Renal cortical epithelial cell (primary cell): ENCODE data around the gene PRAC2. TPM values are rescaled to one million over a fixed set of nuclear protein-coding genes. Genes with fewer than 3 reads are reported as not detected.

Experiments
- DNase-seq: peaks from one replicate; pipeline ENCODE4 v3.0.0-alpha.2; 2011; ENCODE audit warnings: low read depth
- total RNA-seq: library from RNA; depleted of rRNA; stranded (reverse); fragments of >200 nt; gene quantifications from 2 replicates; pipeline ENCODE4 v1.2.3, GENCODE V29; 2014

PRAC2 gene
- total RNA-seq, 1 donor from 2014 or later = not detected

- no peak for DNase-seq
Observed at GRCh38 chr17:48755356-48755755, 32.4 kb downstream of the PRAC2 start.

DNA sequence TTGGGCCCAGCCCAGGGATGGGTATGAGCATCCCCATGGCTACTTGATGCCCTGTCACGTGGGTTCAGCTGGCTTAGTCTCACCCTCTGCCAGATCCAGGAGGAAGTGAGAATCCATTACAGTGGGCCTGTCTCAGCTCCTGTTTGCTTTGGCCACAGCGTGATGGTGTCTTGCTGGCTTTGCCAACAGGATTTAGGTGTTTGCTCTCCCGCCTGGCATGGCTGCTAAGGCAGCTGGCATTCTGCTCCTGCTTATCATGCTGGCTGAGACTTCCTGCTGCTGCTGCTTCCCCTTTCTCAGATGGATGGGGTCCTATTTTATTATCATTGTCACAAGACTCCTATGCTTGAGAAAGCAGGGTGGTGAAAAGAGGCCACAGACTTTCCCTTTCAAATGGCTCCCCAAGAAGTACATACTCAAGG is 33.9 kb downstream of the PRAC2 start:
- DNase-seq = no peak

DNA sequence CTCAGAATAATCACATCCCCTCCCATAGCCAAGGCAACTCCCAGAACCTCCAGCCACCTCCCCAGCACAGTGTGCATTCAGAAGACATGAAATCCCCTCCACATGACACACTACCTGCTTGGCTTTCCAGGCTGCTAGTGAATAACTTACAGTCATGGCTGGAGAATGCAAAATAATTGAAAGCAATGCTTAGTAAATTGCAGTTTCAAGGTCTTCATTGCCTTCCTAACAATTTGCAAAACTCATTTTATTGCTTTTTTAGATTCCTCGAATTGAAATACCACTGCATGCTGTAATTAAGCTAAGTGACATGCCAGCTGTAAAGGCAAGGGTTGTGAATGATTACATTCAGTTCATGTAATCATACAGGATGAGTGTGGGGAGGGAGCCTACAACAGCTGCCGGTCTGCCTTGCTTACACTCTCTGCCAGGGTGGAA is 34.6 kb downstream of the PRAC2 start:
- DNase-seq = peak; percentile 53

- no peak for DNase-seq
Observed at GRCh38 chr17:48759288-48759687, 36.3 kb downstream of the PRAC2 start.

DNA sequence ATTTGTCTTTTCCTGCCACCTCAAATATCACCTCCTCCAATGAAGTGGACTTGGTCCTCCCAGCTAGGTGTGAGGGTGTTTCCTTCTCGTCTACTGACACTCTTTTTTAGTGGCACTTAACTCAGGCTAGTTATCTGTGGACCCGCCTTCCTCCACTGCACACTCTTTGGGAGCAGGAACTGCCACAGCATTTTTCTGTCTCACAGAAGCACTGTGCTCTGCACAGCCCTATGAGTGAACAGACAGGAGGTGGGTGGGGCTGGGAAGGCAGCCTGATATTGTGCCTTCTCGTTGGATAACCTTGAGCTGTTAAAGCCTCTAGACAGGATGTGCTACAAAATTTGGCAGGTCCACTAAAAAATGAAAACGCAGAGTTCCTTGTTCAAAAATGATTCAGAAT is 37.4 kb downstream of the PRAC2 start:
- DNase-seq = no peak

DNA sequence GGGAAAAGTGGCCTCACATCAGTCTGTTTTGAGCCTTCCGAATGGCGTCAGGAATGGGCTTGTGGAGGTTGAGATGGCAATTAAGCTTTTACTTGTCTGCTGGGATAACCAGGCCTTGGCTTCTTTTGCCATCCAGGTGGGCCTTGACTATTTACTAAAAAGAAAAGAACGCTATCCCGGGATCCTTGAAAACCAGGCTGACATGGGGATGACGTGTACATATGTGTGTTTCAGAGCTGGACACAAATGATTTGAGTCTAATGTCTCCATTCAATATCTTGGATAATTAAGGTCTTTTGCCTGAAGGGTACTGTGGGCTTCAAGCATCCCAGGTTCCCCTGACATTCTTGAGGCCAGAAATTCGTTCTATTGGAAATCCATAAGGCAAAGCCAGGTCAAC is 38.1 kb downstream of the PRAC2 start:
- DNase-seq = no peak

GRCh38 chr17:48767263-48767774 is 44.3 kb downstream of the PRAC2 start:
- no peak for DNase-seq

DNA sequence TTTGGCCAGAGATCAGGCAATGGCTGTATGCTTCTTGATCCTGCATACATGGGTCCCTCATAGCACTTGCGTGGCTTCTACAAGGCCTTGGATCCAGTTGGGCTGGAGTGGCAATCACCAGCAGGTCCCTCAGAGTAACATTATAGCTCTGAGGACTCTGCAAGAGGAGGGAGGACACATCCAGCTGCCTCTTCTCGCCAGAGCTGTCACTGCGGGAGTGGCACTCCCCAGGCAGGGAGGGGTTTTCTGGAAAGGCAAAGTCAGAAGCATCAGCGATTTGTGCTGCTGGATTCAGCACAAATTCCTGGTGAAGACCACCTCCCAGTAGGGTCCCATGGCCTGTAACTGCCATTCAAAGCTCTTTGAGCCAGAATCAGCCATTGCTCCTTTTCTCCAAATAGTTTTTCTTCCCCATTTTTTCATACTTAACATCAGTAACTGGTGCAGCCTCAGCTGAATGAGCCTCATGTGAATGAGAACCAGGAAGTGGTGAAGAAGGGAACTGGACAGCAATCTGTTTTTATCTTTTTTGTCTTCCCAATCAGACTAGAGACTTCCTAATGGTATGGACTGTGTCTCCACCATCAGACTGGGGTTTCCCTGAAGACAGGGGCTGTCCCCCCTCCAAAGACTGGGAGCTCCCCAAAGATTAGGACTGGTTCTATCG is 46.2 kb downstream of the PRAC2 start:
- no peak for DNase-seq

DNA sequence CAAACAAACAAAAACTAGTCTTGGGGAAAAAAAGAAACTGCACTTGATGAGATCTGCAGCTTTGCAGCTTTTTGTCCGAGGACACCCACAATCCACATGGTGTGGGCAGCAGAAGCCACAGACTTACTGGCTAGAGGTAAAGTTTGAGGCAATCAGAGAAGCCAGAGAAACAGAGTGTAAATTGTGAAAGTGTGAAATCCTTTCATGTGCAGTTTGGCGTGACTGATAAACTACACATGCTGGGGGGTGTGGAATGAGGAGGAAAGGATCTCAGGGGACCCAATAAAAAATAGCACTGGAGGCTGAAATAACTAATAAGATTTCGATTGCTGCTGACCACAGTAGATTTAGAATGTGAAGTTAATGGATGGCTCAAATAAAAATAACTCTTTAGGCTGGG is 48.0 kb downstream of the PRAC2 start:
- no peak for DNase-seq

- no peak for DNase-seq
Observed at GRCh38 chr17:48773245-48773644, 50.3 kb downstream of the PRAC2 start.

Other genes with a start within 250 kb of the PRAC2 start
- gene HOXB1, start 192.2 kb upstream of the PRAC2 start, total RNA-seq = not detected in 2 replicates
- 17.4 and 23.7 TPM in 2 replicates for gene HOXB2, start 178.1 kb upstream of the PRAC2 start, total RNA-seq
- gene HOXB4, start 144.8 kb upstream of the PRAC2 start, total RNA-seq = 2.1 and 8.7 TPM in 2 replicates
- 8.0 and 36.2 TPM in 2 replicates for gene HOXB3, start 132.9 kb upstream of the PRAC2 start, total RNA-seq
- gene HOXB5, start 129.4 kb upstream of the PRAC2 start, total RNA-seq = 0.35 and 2.4 TPM in 2 replicates
- gene HOXB6, start 118.2 kb upstream of the PRAC2 start, total RNA-seq = 16.3 and 56.2 TPM in 2 replicates
- 23.2 and 24.0 TPM in 2 replicates for gene HOXB7, start 112.2 kb upstream of the PRAC2 start, total RNA-seq
- 8.3 and 65.8 TPM in 2 replicates for gene HOXB8, start 107.9 kb upstream of the PRAC2 start, total RNA-seq
- 17.5 and 49.2 TPM in 2 replicates for gene HOXB9, start 96.8 kb upstream of the PRAC2 start, total RNA-seq
- gene PRAC1, start 667 bp upstream of the PRAC2 start, total RNA-seq = not detected in 2 replicates
- gene HOXB13, start 5.6 kb downstream of the PRAC2 start, total RNA-seq = 0.10 TPM in 1 of 2 replicates, not detected in the other
- 0.35 and 0.45 TPM in 2 replicates for gene TTLL6, start 94.0 kb downstream of the PRAC2 start, total RNA-seq
- gene CALCOCO2, start 107.8 kb downstream of the PRAC2 start, total RNA-seq = 32.8 and 62.6 TPM in 2 replicates
- 32.4 and 55.9 TPM in 2 replicates for gene ATP5MC1, start 169.6 kb downstream of the PRAC2 start, total RNA-seq
- gene UBE2Z, start 185.2 kb downstream of the PRAC2 start, total RNA-seq = 71.5 and 97.1 TPM in 2 replicates
- gene SNF8, start 221.7 kb downstream of the PRAC2 start, total RNA-seq = 83.9 and 133 TPM in 2 replicates
- gene GIP, start 245.4 kb downstream of the PRAC2 start, total RNA-seq = not detected in 2 replicates